GM12873 (cell line): ENCODE data around the gene TOMM34.

Experiments
- TF ChIP-seq, protein P1 (sequence below): IDR thresholded peaks from 2 replicates; pipeline ENCODE4 v1.5.1; 2012; ENCODE audit warnings: low read depth, mild to moderate bottlenecking, moderate library complexity, low read length, control low read depth; ENCODE audit not compliant: insufficient read depth; ENCODE audit errors: missing control alignments

Gene TOMM34

GRCh38 chr20:44942264-44942973 is 17.8 kb downstream of the TOMM34 start:
- TF ChIP-seq, protein P1, sequence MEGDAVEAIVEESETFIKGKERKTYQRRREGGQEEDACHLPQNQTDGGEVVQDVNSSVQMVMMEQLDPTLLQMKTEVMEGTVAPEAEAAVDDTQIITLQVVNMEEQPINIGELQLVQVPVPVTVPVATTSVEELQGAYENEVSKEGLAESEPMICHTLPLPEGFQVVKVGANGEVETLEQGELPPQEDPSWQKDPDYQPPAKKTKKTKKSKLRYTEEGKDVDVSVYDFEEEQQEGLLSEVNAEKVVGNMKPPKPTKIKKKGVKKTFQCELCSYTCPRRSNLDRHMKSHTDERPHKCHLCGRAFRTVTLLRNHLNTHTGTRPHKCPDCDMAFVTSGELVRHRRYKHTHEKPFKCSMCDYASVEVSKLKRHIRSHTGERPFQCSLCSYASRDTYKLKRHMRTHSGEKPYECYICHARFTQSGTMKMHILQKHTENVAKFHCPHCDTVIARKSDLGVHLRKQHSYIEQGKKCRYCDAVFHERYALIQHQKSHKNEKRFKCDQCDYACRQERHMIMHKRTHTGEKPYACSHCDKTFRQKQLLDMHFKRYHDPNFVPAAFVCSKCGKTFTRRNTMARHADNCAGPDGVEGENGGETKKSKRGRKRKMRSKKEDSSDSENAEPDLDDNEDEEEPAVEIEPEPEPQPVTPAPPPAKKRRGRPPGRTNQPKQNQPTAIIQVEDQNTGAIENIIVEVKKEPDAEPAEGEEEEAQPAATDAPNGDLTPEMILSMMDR: no peak

GRCh38 chr20:44941120-44941691 is 19.0 kb downstream of the TOMM34 start:
- TF ChIP-seq, protein P1: no peak

- TF ChIP-seq, protein P1: no peak
Observed at GRCh38 chr20:44938637-44939036, 21.6 kb downstream of the TOMM34 start.

GRCh38 chr20:44936510-44936909 is 23.7 kb downstream of the TOMM34 start:
- TF ChIP-seq, protein P1: no peak

DNA sequence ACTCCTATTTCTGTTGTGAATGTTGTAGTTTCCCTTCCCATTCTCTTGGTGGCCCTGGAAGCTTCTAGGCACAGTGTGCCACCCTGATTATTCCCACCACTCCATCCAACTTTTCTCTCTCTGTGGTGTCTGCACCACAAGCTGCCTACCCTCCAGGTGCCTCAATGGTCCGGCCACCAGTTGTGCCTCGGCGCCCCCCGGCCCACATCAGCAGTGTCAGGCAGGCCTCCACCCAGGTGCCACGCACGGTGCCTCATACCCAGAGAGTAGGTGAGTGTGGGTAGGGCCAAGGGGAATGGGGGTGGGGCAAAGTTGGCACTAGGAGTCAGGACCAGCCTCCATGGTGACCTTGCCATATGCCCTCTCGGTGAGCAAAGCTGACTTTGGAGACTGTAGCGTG is 27.3 kb downstream of the TOMM34 start:
- TF ChIP-seq, protein P1: no peak

GRCh38 chr20:44931911-44932310 is 28.3 kb downstream of the TOMM34 start:
- TF ChIP-seq, protein P1: no peak

DNA sequence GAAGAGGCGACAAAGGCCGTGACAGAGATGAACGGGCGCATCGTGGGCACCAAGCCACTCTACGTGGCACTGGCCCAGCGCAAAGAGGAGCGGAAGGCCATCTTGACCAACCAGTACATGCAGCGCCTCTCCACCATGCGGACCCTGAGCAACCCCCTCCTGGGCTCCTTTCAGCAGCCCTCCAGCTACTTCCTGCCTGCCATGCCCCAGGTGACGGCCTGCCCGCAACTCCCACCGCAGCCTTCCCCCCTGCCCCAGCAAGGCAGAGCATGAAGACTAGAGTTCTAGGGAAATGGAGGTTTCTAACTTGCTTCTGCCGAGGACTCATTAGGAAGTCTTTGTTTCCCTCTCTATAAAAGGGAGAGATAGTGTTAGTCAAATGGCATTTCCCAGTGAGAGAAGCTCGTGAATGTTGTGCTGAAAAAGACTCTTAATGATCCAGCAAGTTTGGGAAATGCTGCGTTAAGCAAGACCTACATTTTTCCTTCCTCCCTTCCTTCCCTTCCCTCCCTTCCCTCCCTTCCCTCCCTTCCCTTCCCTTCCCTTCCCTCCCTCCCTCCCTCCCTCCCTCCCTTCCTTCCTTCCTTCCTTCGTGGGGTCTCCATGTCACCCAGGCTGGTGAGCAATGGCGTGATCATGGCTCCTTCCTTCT is 29.6 kb downstream of the TOMM34 start:
- TF ChIP-seq, protein P1: no peak
